Left lung (tissue), 10 donors: ENCODE measurements around the gene CPED1. TPM values are rescaled to one million over a fixed set of nuclear protein-coding genes. Genes with fewer than 3 reads are reported as not detected.

Experiments used
- ATAC-seq: fragments of 200-7000 bp; cut with Tn5 transposase; one replicate; pipeline ENCODE4 v1.9.1; 2020; ENCODE audit warnings: moderate library complexity
- DNase-seq, 4 donors: peaks; one replicate each; pipeline ENCODE4 v3.0.0-alpha.2; 2013 to 2020
- H3K27ac ChIP-seq, 2 donors: fragments of 200-600 bp; sonication (generic) in 1 of 2; one replicate each; pipeline versions ENCODE4 v1.5.0 to v1.8.0; 2020 to 2021
- H3K27me3 ChIP-seq, 2 donors: fragments of 200-600 bp; sonication (generic) in 1 of 2; one replicate each; pipeline versions ENCODE4 v1.5.0 to v1.8.0; 2020 to 2021
- H3K36me3 ChIP-seq, 2 donors: fragments of 200-600 bp; sonication (generic) in 1 of 2; one replicate each; pipeline versions ENCODE4 v1.5.0 to v1.8.0; 2020 to 2021
- H3K4me1 ChIP-seq, 2 donors: fragments of 200-600 bp; one replicate each; pipeline ENCODE4 v1.8.0; 2021
- H3K4me3 ChIP-seq, 2 donors: fragments of 200-600 bp; sonication (generic) in 1 of 2; one replicate each; pipeline versions ENCODE4 v1.5.0 to v1.8.0; 2020 to 2021; ENCODE audit warnings: mild to moderate bottlenecking in 1 of 2
- H3K9me3 ChIP-seq, 2 donors: fragments of 200-600 bp; sonication (generic) in 1 of 2; one replicate each; pipeline versions ENCODE4 v1.5.0 to v1.8.0; 2020 to 2021
- CTCF ChIP-seq, 2 donors: fragments of 200-600 bp; sonication (generic) in 1 of 2; IDR thresholded peaks; one replicate each; pipeline versions ENCODE4 v1.5.0 to v1.8.0; 2021; ENCODE audit warnings: antibody characterized with exemption in 2 of 2
- intact Hi-C, 2 donors: fragments of 100-400 bp; cut with DNase I; formaldehyde crosslinking; loops; one replicate each; pipeline versions ENCODE4 v1.11.2 to v1.14.2; 2022
- polyA plus RNA-seq, 6 donors: library from polyadenylated mRNA; unstranded; fragments of 120-200 nt; gene quantifications; one replicate each; pipeline ENCODE4 v1.2.1, GENCODE V29; 2013; ENCODE audit not compliant: insufficient read length in 6 of 6
- total RNA-seq, 2 donors: library from RNA; stranded (reverse); fragmentation: NEBNext Ultra II Directional; extraction: Animal tissue kit (Norgen Biotek cat#: 25700); gene quantifications; one replicate each; pipeline ENCODE4 v1.2.1, GENCODE V29; 2021
- donor health status: DM: no; HTN: yes; CAD: no.
- donor health status: DM: no; HTN: no; CAD: no.

CPED1 gene
- total and polyA plus RNA-seq, 8 donors: 8.8 to 29.6 (median 22.8) TPM

- no peak for TF ChIP-seq CTCF (IDR thresholded peaks at IDR 0.05)
- Histone ChIP-seq H3K9me3 (no peaks in the 10 kb centered on the region), H3K27ac (no peak overlapping the region), H3K4me3 (no peak overlapping the region), H3K36me3 (no peaks in the 10 kb centered on the region), H3K4me1 (no peaks in the 10 kb centered on the region), H3K27me3 (no peaks in the 10 kb centered on the region)
- intact Hi-C loops: no loop called here
- DNase-seq (no peak), ATAC-seq (no peak)
These were observed 115.1 kb downstream of the CPED1 start for GRCh38 chr7:121103579-121103978.

DNA sequence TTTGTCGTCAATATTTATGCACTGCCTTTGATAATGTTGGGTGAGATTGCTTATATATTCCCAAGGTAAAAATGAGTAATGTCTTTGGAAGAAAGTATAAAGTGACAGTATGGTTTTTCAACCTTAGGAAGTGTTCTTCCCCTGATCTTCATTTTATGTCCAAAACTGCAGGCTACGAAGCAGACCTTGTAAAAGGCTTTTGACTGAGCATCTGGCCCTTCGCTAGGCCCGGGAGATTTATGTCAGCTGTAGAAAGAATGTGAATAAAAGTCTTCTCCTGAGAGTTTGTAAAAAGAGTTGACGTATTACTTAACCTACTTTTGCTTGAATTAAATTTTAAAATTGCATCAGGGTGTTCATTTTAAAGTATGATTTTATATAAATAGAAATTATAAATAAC is 116.8 kb downstream of the CPED1 start:
- no peak for DNase-seq
- intact Hi-C loops: no loop called here

GRCh38 chr7:121107923-121108498 is 119.5 kb downstream of the CPED1 start:
- intact Hi-C loops: no loop called here

More for the DNA sequence above, 116.8 kb downstream of the CPED1 start:
- no peak for TF ChIP-seq CTCF (IDR thresholded peaks at IDR 0.05)
- H3K36me3 ChIP-seq: no peaks in the 10 kb centered on the region
- no peak for ATAC-seq
- H3K27me3 ChIP-seq: no peaks in the 10 kb centered on the region
- no peaks in the 10 kb centered on the region for H3K4me1 ChIP-seq
- no peaks in the 10 kb centered on the region for H3K9me3 ChIP-seq
- H3K27ac ChIP-seq: no peak overlapping the region
- H3K4me3 ChIP-seq: no peak overlapping the region

DNA sequence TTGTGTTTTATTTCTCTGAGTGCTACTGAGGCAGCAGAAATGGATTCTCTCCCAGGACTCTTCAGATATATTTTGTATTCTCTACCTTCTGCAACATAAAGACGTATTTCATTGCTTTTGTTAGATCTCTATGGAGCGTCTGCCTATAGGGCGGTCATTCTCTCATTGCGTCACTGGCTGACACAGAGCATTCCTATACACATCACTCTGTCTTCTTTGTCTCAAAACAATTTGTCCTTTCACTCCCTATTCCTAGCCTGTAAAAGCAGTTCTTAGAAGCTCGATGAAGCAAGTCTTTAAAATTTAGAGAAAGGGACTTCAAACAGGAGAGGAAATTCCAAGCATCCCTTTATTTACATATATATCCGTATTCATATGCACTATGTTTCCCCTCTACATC is 120.6 kb downstream of the CPED1 start:
- no peaks in the 10 kb centered on the region for H3K9me3 ChIP-seq
- ATAC-seq (no peak), DNase-seq (no peak)
- no peaks in the 10 kb centered on the region for H3K27me3 ChIP-seq
- H3K27ac ChIP-seq: no peak overlapping the region
- H3K4me3 ChIP-seq: no peak overlapping the region
- TF ChIP-seq CTCF (IDR thresholded peaks at IDR 0.05): no peak
- intact Hi-C loops: no loop called here
- no peaks in the 10 kb centered on the region for H3K36me3 ChIP-seq
- no peaks in the 10 kb centered on the region for H3K4me1 ChIP-seq

More at GRCh38 chr7:121107923-121108498, 119.5 kb downstream of the CPED1 start:
- no peaks in the 10 kb centered on the region for H3K4me1 ChIP-seq
- H3K36me3 ChIP-seq: no peaks in the 10 kb centered on the region
- H3K9me3 ChIP-seq: no peaks in the 10 kb centered on the region
- peak; percentile 72 to 77 for TF ChIP-seq CTCF (IDR thresholded peaks at IDR 0.05)
- ATAC-seq (peak; percentile 88), DNase-seq (peak in 2 of 4 donors; percentile 57 to 61)
- no peak overlapping the region for H3K27ac ChIP-seq
- no peaks in the 10 kb centered on the region for H3K27me3 ChIP-seq
- H3K4me3 ChIP-seq: no peak overlapping the region

GRCh38 chr7:121113288-121113687 is 124.8 kb downstream of the CPED1 start:
- intact Hi-C loops: no loop called here

More at GRCh38 chr7:121113288-121113687, 124.8 kb downstream of the CPED1 start:
- no peak for TF ChIP-seq CTCF (IDR thresholded peaks at IDR 0.05)
- no peak for DNase-seq
- Histone ChIP-seq H3K36me3 (no peaks in the 10 kb centered on the region), H3K4me3 (no peak overlapping the region), H3K9me3 (no peaks in the 10 kb centered on the region), H3K27ac (no peak overlapping the region), H3K27me3 (no peaks in the 10 kb centered on the region), H3K4me1 (no peaks in the 10 kb centered on the region)
- no peak for ATAC-seq
